Stomach (tissue), 9 donors: ENCODE results near the gene NLRP6. TPM values are rescaled to one million over a fixed set of nuclear protein-coding genes. Genes with fewer than 3 reads are reported as not detected.

ENCODE experiments used
- DNase-seq, 2 donors: peaks; one replicate each; pipeline versions ENCODE4 v3.0.0 to v3.0.0-alpha.2; 2013 to 2019
- H3K27ac ChIP-seq, 5 donors: fragments of 200-600 bp in 4 of 5; sonication (generic) in 4 of 5; one replicate each; pipeline ENCODE4 v1.5.1; 2013 to 2019; ENCODE audit warnings: mild to moderate bottlenecking in 1 of 5, moderate library complexity in 1 of 5
- H3K27me3 ChIP-seq, 3 donors: fragments of 200-600 bp; sonication (generic); one replicate each; pipeline ENCODE4 v1.5.1; 2017 to 2019; ENCODE audit warnings: mixed run types in 1 of 3
- H3K36me3 ChIP-seq, 4 donors: fragments of 200-600 bp; sonication (generic); 1 replicate in 3 of 4; 2 replicates in 1 of 4; pipeline ENCODE4 v1.5.1; 2016 to 2019
- H3K4me1 ChIP-seq, 4 donors: fragments of 200-600 bp; sonication (generic); one replicate each; pipeline ENCODE4 v1.5.1; 2016 to 2019
- H3K4me3 ChIP-seq, 4 donors: fragments of 200-600 bp; sonication (generic) in 3 of 4; one replicate each; pipeline ENCODE4 v1.5.1; 2016 to 2019; ENCODE audit warnings: mild to moderate bottlenecking in 1 of 4
- H3K9me3 ChIP-seq, 4 donors: fragments of 200-600 bp; sonication (generic); one replicate each; pipeline ENCODE4 v1.5.1; 2016 to 2019
- EP300 ChIP-seq: sonication (generic); formaldehyde crosslinking; IDR thresholded peaks from one replicate; pipeline ENCODE4 v1.6.1; 2017; ENCODE audit warnings: antibody characterized with exemption
- POLR2A ChIP-seq, 4 donors: fragments of 450-650 bp; IDR thresholded peaks; one replicate each; pipeline ENCODE4 v1.6.1; 2016; ENCODE audit warnings: antibody characterized with exemption in 4 of 4, control low read depth in 2 of 4, mild to moderate bottlenecking in 1 of 4, moderate library complexity in 1 of 4
- POLR2AphosphoS5 ChIP-seq, 3 donors: sonication (generic); formaldehyde crosslinking; IDR thresholded peaks; one replicate each; pipeline ENCODE4 v1.6.1; 2016; ENCODE audit warnings: antibody characterized with exemption in 3 of 3
- WGBS, 5 donors: extraction: QIAGEN DNeasy Blood & Tissue Kit in 3 of 5; methylation state at CpG; one replicate each; pipeline versions ENCODE4 v1.1.5 to v1.1.7; 2013 to 2018; 5-methylcytosine and 5-hydroxymethylcytosine counted together
- intact Hi-C: fragments of 100-400 bp; cut with DNase I; formaldehyde crosslinking; loops from one replicate; pipeline ENCODE4 v1.15.1; 2023; ENCODE audit warnings: low total_unique reads
- polyA plus RNA-seq, 3 donors: library from polyadenylated mRNA; stranded (reverse); fragments of 200-250 nt; gene quantifications; one replicate each; pipeline ENCODE4 v1.2.3, GENCODE V29; 2013
- total RNA-seq, 5 donors: library from RNA; depleted of rRNA; stranded (reverse); fragments of >200 nt; gene quantifications; one replicate each; pipeline versions ENCODE4 v1.1.0 to v1.2.3, GENCODE V29; 2014 to 2016
- TF ChIP-seq, protein P1 (sequence below), 7 experiments: fragments of 450-650 bp in 4 of 7; fragments of 200-600 bp in 3 of 7; sonication (generic) in 3 of 7; IDR thresholded peaks; one replicate each; pipeline ENCODE4 v1.5.1; 2016 to 2019; ENCODE audit warnings: antibody characterized with exemption in 7 of 7, control low read depth in 2 of 7, mild to moderate bottlenecking in 1 of 7
- donor health status: healthy with polysubstance abuse.
- donor health status: Bipolar disorder and iron deficiency.
- donor health status: healthy.

Gene NLRP6
- total and polyA plus RNA-seq, 8 donors = 0.08 to 3.6 (median 0.45) TPM; not detected in 3

DNA sequence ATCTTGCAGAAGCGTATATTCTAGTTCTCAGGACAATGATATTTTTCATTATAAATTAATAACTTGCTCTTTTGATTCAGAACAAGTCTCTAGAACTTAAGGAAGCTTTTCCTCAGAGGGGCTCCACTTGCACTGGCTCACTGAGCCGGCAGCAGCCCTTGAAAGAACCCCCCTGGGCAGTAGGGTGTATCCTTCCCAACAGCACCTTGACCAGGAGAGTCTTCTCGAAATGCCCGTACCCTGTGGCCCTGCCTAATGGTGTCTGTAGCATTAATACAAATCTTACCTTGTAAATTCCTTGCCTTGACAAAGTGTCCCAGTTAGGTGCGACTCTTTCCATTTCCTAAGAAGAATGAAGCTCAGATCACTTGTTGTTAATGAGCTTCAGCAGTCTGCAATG lies 27.9 kb upstream of the NLRP6 start:
- Histone ChIP-seq H3K27ac (no peak overlapping the region), H3K27me3 (no peaks in the 10 kb centered on the region), H3K4me1 (peaks cover 0 to 6% (median 0%) of the 10 kb centered on the region in 4 donors), H3K36me3 (peaks cover 59 to 87% (median 86%) of the 10 kb centered on the region in 4 donors), H3K4me3 (no peak overlapping the region), H3K9me3 (no peaks in the 10 kb centered on the region)
- 85 to 92% (median 87%) methylated on average over 5 of the region's 5 CpGs for WGBS, 5 donors
- no peak for DNase-seq
- intact Hi-C loops = no loop called here
- TF ChIP-seq POLR2A (IDR thresholded peaks at IDR 0.05) (no peak), EP300 (no peak), POLR2AphosphoS5 (IDR thresholded peaks at IDR 0.05) (no peak)
- TF ChIP-seq, protein P1, sequence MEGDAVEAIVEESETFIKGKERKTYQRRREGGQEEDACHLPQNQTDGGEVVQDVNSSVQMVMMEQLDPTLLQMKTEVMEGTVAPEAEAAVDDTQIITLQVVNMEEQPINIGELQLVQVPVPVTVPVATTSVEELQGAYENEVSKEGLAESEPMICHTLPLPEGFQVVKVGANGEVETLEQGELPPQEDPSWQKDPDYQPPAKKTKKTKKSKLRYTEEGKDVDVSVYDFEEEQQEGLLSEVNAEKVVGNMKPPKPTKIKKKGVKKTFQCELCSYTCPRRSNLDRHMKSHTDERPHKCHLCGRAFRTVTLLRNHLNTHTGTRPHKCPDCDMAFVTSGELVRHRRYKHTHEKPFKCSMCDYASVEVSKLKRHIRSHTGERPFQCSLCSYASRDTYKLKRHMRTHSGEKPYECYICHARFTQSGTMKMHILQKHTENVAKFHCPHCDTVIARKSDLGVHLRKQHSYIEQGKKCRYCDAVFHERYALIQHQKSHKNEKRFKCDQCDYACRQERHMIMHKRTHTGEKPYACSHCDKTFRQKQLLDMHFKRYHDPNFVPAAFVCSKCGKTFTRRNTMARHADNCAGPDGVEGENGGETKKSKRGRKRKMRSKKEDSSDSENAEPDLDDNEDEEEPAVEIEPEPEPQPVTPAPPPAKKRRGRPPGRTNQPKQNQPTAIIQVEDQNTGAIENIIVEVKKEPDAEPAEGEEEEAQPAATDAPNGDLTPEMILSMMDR (IDR thresholded peaks at IDR 0.05) = no peak

GRCh38 chr11:250740-251299 lies 27.4 kb upstream of the NLRP6 start:
- Histone ChIP-seq H3K27me3 (no peaks in the 10 kb centered on the region), H3K4me3 (no peak overlapping the region), H3K9me3 (no peaks in the 10 kb centered on the region), H3K27ac (no peak overlapping the region), H3K36me3 (peaks cover 53 to 82% (median 81%) of the 10 kb centered on the region in 4 donors), H3K4me1 (peaks cover 0 to 6% (median 0%) of the 10 kb centered on the region in 4 donors)
- TF ChIP-seq POLR2A (IDR thresholded peaks at IDR 0.05) = no peak
- TF ChIP-seq, protein P1 (IDR thresholded peaks at IDR 0.05) = peak in 4 of 7 experiments; percentile 14 to 66 (median 40)
- TF ChIP-seq EP300 = no peak
- TF ChIP-seq POLR2AphosphoS5 (IDR thresholded peaks at IDR 0.05) = no peak
- peak; percentile 65 to 80 for DNase-seq
- WGBS, 5 donors = 78 to 82% (median 80%) methylated on average over 10 of the region's 10 CpGs
- intact Hi-C loops = no loop called here

- WGBS, 5 donors = 74 to 85% (median 78%) methylated on average over 10 of the region's 10 CpGs
- TF ChIP-seq EP300 = no peak
- TF ChIP-seq, protein P1 (IDR thresholded peaks at IDR 0.05) = no peak
These were observed 26.7 kb upstream of the NLRP6 start for GRCh38 chr11:251550-251949.

DNA sequence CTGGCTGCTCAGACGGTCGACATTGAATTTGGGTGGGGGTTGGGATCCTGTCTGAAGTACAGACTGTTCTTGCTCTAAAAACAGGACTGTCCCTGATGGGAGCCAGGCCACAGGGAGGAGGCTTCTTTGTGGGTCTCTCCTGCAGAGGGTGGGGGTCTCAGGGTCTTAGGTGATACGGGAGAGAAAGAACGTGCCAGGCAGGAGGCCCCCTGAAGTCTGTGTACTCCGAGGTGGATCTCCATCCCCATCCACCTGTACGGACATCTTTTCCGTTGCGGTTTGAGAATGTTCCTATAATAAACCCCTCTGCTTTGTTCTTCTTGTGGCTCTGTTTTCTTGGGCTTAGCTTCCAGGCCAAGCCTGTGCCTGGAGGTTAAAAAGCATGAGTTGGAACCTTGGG lies 25.5 kb upstream of the NLRP6 start:
- peaks cover 35 to 63% (median 62%) of the 10 kb centered on the region in 4 donors for H3K36me3 ChIP-seq
- H3K4me1 ChIP-seq = peaks cover 0 to 6% (median 0%) of the 10 kb centered on the region in 4 donors
- no peak for TF ChIP-seq POLR2A (IDR thresholded peaks at IDR 0.05)
- no peak for TF ChIP-seq POLR2AphosphoS5 (IDR thresholded peaks at IDR 0.05)
- TF ChIP-seq, protein P1 (IDR thresholded peaks at IDR 0.05) = no peak
- no peak for TF ChIP-seq EP300
- no peak overlapping the region for H3K4me3 ChIP-seq
- H3K27me3 ChIP-seq = no peaks in the 10 kb centered on the region
- WGBS, 5 donors = 85 to 95% (median 92%) methylated on average over 8 of the region's 8 CpGs
- no peak for DNase-seq
- H3K9me3 ChIP-seq = no peaks in the 10 kb centered on the region
- H3K27ac ChIP-seq = no peak overlapping the region
- intact Hi-C loops = no loop called here

More at GRCh38 chr11:251550-251949, 26.7 kb upstream of the NLRP6 start:
- Histone ChIP-seq H3K27ac (no peak overlapping the region), H3K4me3 (no peak overlapping the region), H3K9me3 (no peaks in the 10 kb centered on the region), H3K36me3 (peaks cover 46 to 75% (median 74%) of the 10 kb centered on the region in 4 donors), H3K4me1 (peaks cover 0 to 6% (median 0%) of the 10 kb centered on the region in 4 donors), H3K27me3 (no peaks in the 10 kb centered on the region)
- intact Hi-C loops = no loop called here
- no peak for DNase-seq
